IMR-90 (cell line): ENCODE results near the gene EPHA2. TPM values are rescaled to one million over a fixed set of nuclear protein-coding genes. Genes with fewer than 3 reads are reported as not detected.

Experiments
- ATAC-seq: fragments of 200-7000 bp; cut with Tn5 transposase; 2 replicates; pipeline ENCODE4 v1.9.1; 2020; ENCODE audit warnings: low read depth, mild to moderate bottlenecking, moderate library complexity
- BruUV-seq: library from RNA; stranded (reverse); fragments of 400-500 nt; replicated peaks from 2 replicates; lab custom pipeline; 2021; lab: Mats Ljungman, UMichigan
- CTCF ChIA-PET: fragments of 300-600 bp; formaldehyde crosslinking; extraction: SDS; loops from one replicate; lab custom pipeline; 2021; ENCODE audit warnings: antibody characterized with exemption; lab: Yijun Ruan, JAX
- POLR2A ChIA-PET: fragments of 300-600 bp; sonication (Branson Sonifier 250); formaldehyde crosslinking; loops from one replicate; lab custom pipeline; 2022; ENCODE audit warnings: antibody characterized with exemption; ENCODE audit not compliant: unreplicated experiment; lab: Charles Lee
- DNase-seq: peaks from one replicate; pipeline ENCODE4 v3.0.0; 2013
- H2AFZ ChIP-seq: replicated peaks from 2 replicates; pipeline ENCODE3; 2013; ENCODE audit warnings: low read length, mild to moderate bottlenecking; ENCODE audit not compliant: poor library complexity
- H2AK5ac ChIP-seq: 2 replicates; pipeline ENCODE4 v1.6.1; 2013; ENCODE audit warnings: low read depth, low read length, inconsistent platforms
- H2AK9ac ChIP-seq: replicated peaks from 2 replicates; pipeline ENCODE3; 2013; ENCODE audit warnings: mild to moderate bottlenecking, low read depth, low read length, moderate library complexity; ENCODE audit not compliant: poor library complexity
- H2BK120ac ChIP-seq: 2 replicates; pipeline ENCODE4 v1.6.1; 2013; ENCODE audit warnings: low read depth, low read length, inconsistent platforms
- H2BK15ac ChIP-seq: 3 replicates; pipeline ENCODE4 v1.6.1; 2013; ENCODE audit warnings: low read depth, low read length, inconsistent platforms
- H2BK20ac ChIP-seq: 2 replicates; pipeline ENCODE4 v1.6.1; 2013; ENCODE audit warnings: low read depth, mild to moderate bottlenecking, inconsistent platforms, low read length, moderate library complexity
- H2BK5ac ChIP-seq: 2 replicates; pipeline ENCODE4 v1.6.1; 2013; ENCODE audit warnings: mild to moderate bottlenecking, low read depth, low read length, inconsistent platforms; ENCODE audit not compliant: poor library complexity, severe bottlenecking
- H3K14ac ChIP-seq: replicated peaks from 2 replicates; pipeline ENCODE4 v1.6.1; 2013; ENCODE audit warnings: low read depth, low read length, inconsistent platforms
- H3K18ac ChIP-seq: 2 replicates; pipeline ENCODE4 v1.6.1; 2013; ENCODE audit warnings: low read depth, low read length, control low read depth
- H3K23ac ChIP-seq: 2 replicates; pipeline ENCODE4 v1.6.1; 2013; ENCODE audit warnings: low read depth, low read length, inconsistent platforms
- H3K27ac ChIP-seq: 2 replicates; pipeline ENCODE4 v1.5.1; 2013; ENCODE audit warnings: mild to moderate bottlenecking, control low read depth, low read length; ENCODE audit not compliant: insufficient read depth
- H3K27me3 ChIP-seq: 2 replicates; pipeline ENCODE4 v1.6.1; 2013; ENCODE audit warnings: low read length; ENCODE audit not compliant: control insufficient read depth, insufficient read depth
- H3K36me3 ChIP-seq: 2 replicates; pipeline ENCODE4 v1.6.1; 2013; ENCODE audit warnings: low read length, mixed read lengths; ENCODE audit not compliant: control insufficient read depth, insufficient read depth
- H3K4ac ChIP-seq: 2 replicates; pipeline ENCODE4 v1.6.1; 2013; ENCODE audit warnings: low read depth, low read length, inconsistent platforms
- H3K4me1 ChIP-seq: 2 replicates; pipeline ENCODE4 v1.6.1; 2013; ENCODE audit warnings: low read length, mixed read lengths; ENCODE audit not compliant: control insufficient read depth, insufficient read depth
- H3K4me2 ChIP-seq: 2 replicates; pipeline ENCODE4 v1.6.1; 2013; ENCODE audit warnings: low read depth, mild to moderate bottlenecking, control low read depth, low read length, moderate library complexity
- H3K4me3 ChIP-seq: 2 replicates; pipeline ENCODE4 v1.5.1; 2013; ENCODE audit warnings: low read depth, mild to moderate bottlenecking, control low read depth, low read length, moderate library complexity; ENCODE audit not compliant: insufficient read depth
- H3K56ac ChIP-seq: 2 replicates; pipeline ENCODE4 v1.6.1; 2013; ENCODE audit warnings: low read length, inconsistent platforms; ENCODE audit not compliant: insufficient read depth; ENCODE audit errors: extremely low read depth
- H3K79me1 ChIP-seq, 2 experiments: 2 replicates each; pipeline ENCODE4 v1.6.1; 2013; ENCODE audit warnings: low read length in 2 of 2, inconsistent platforms in 1 of 2, low read depth in 1 of 2
- H3K9ac ChIP-seq: 2 replicates; pipeline ENCODE4 v1.6.1; 2013; ENCODE audit warnings: low read depth, low read length, control low read depth
- H3K9me1 ChIP-seq: 2 replicates; pipeline ENCODE4 v1.6.1; 2013; ENCODE audit warnings: low read length, inconsistent platforms; ENCODE audit not compliant: insufficient read depth
- H3K9me3 ChIP-seq: 2 replicates; pipeline ENCODE4 v1.6.1; 2013; ENCODE audit warnings: low read length; ENCODE audit not compliant: control insufficient read depth, insufficient read depth
- H4K20me1 ChIP-seq: 2 replicates; pipeline ENCODE4 v1.6.1; 2013; ENCODE audit warnings: low read length, inconsistent platforms; ENCODE audit not compliant: insufficient read depth
- H4K5ac ChIP-seq: 2 replicates; pipeline ENCODE4 v1.6.1; 2013; ENCODE audit warnings: mild to moderate bottlenecking, low read depth, low read length, control low read depth
- H4K8ac ChIP-seq, 2 experiments: 2 replicates each; pipeline ENCODE4 v1.6.1; 2013; ENCODE audit warnings: low read depth in 2 of 2, low read length in 2 of 2, control low read depth in 1 of 2, inconsistent platforms in 1 of 2
- H4K91ac ChIP-seq: 2 replicates; pipeline ENCODE4 v1.6.1; 2013; ENCODE audit warnings: low read depth, low read length, inconsistent platforms; ENCODE audit not compliant: insufficient read depth
- BHLHE40 ChIP-seq: fragments of 150-350 bp; IDR thresholded peaks from 2 replicates; pipeline ENCODE4 v1.6.1; 2016; ENCODE audit warnings: mild to moderate bottlenecking, low read depth, low read length
- CHD1 ChIP-seq: IDR thresholded peaks from 2 replicates; pipeline ENCODE4 v1.6.1; 2012; ENCODE audit warnings: low read depth, low read length, improper control_type of control experiment
- CTCF ChIP-seq: conservative IDR thresholded peaks from 2 replicates; pipeline ENCODE4 v1.5.1; 2012; ENCODE audit warnings: mild to moderate bottlenecking, low read depth, low read length, improper control_type of control experiment
- ELK1 ChIP-seq: fragments of 150-350 bp; IDR thresholded peaks from 2 replicates; pipeline ENCODE4 v1.6.1; 2016; ENCODE audit warnings: low read depth, mild to moderate bottlenecking, low read length, moderate library complexity, borderline replicate concordance
- FOS ChIP-seq: fragments of 150-350 bp; IDR thresholded peaks from 2 replicates; pipeline ENCODE4 v1.6.1; 2016; ENCODE audit warnings: low read depth, low read length
- MAZ ChIP-seq: IDR thresholded peaks from 2 replicates; pipeline ENCODE4 v1.6.1; 2012; ENCODE audit warnings: low read depth, mild to moderate bottlenecking, low read length, improper control_type of control experiment, moderate library complexity, borderline replicate concordance
- NFE2L2 ChIP-seq: fragments of 150-350 bp; IDR thresholded peaks from 2 replicates; pipeline ENCODE4 v1.6.1; 2016; ENCODE audit warnings: low read depth, mild to moderate bottlenecking, low read length
- POLR2A ChIP-seq: IDR thresholded peaks from 2 replicates; pipeline ENCODE4 v1.6.1; 2012; ENCODE audit warnings: mild to moderate bottlenecking, low read depth, low read length
- RAD21 ChIP-seq: IDR thresholded peaks from 2 replicates; pipeline ENCODE4 v1.6.1; 2012; ENCODE audit warnings: low read length, improper control_type of control experiment
- RCOR1 ChIP-seq: IDR thresholded peaks from 2 replicates; pipeline ENCODE4 v1.6.1; 2012; ENCODE audit warnings: mild to moderate bottlenecking, low read length, improper control_type of control experiment; ENCODE audit not compliant: insufficient replicate concordance
- RFX5 ChIP-seq: IDR thresholded peaks from 2 replicates; pipeline ENCODE4 v1.8.0; 2012; ENCODE audit warnings: low read depth, mild to moderate bottlenecking, low read length, moderate library complexity
- SMC3 ChIP-seq: fragments of 150-350 bp; IDR thresholded peaks from 2 replicates; pipeline ENCODE4 v1.6.1; 2016; ENCODE audit warnings: low read depth, mild to moderate bottlenecking, antibody characterized with exemption, low read length, moderate library complexity
- USF2 ChIP-seq: fragments of 150-350 bp; IDR thresholded peaks from 2 replicates; pipeline ENCODE4 v1.6.1; 2017; ENCODE audit warnings: mild to moderate bottlenecking, antibody characterized with exemption, low read length, low read depth
- WGBS, 2 experiments: methylation state at CpG; one replicate each; pipeline versions ENCODE4 v1.1.5 to v1.1.7; 2013; ENCODE audit warnings: missing lambda C conversion rate in 2 of 2; ENCODE audit not compliant: insufficient read length in 1 of 2; ENCODE audit errors: extremely low coverage in 2 of 2; 5-methylcytosine and 5-hydroxymethylcytosine counted together
- dilution Hi-C: fragments of 300-500 bp; cut with HindIII; formaldehyde crosslinking; loops from one replicate; pipeline ENCODE4 v1.14.3; 2018; ENCODE audit warnings: low sequenced_read_pairs; ENCODE audit not compliant: unreplicated experiment
- in situ Hi-C: fragments of 300-500 bp; cut with MboI; formaldehyde crosslinking; loops from 3 replicates; pipeline ENCODE4 v1.14.3; 2019; ENCODE audit warnings: low sequenced_read_pairs, inconsistent platforms, mixed read lengths
- intact Hi-C: fragments of 100-400 bp; cut with micrococcal nuclease; formaldehyde crosslinking; loops from 2 replicates; pipeline ENCODE4 v1.10.0; 2022
- polyA plus RNA-seq, 3 experiments: library from polyadenylated mRNA; depleted of rRNA; stranded (reverse); fragments of >200 nt; gene quantifications; 2 replicates each; pipeline ENCODE4 v1.2.3, GENCODE V29; 2012; ENCODE audit warnings: low replicate concordance in 1 of 3
- total RNA-seq: library from RNA; depleted of rRNA; stranded (reverse); fragments of >200 nt; gene quantifications from 2 replicates; pipeline ENCODE4 v1.2.3, GENCODE V29; 2012

The EPHA2 gene
- total and polyA plus RNA-seq, 2 of the 4 experiments (the other 2 are of a cell fraction): 24.0 to 72.6 TPM

GRCh38 chr1:16129921-16130543 is 25.8 kb downstream of the EPHA2 start:
- ChIA-PET POLR2A (no interaction called here), CTCF (interaction anchor here (0.6 kb wide), 1 partner anchor 47 kb away, joined by 4 read pairs; no protein-coding TSS in a partner anchor)
- no peak overlapping the region for H3K23ac ChIP-seq
- no peak for TF ChIP-seq MAZ
- TF ChIP-seq CHD1: no peak
- no peak for TF ChIP-seq SMC3
- TF ChIP-seq USF2: no peak
- TF ChIP-seq RAD21: no peak
- TF ChIP-seq ELK1: no peak
- TF ChIP-seq RFX5: no peak
- TF ChIP-seq CTCF: no peak
- TF ChIP-seq RCOR1: no peak
- no peak for TF ChIP-seq FOS
- no peak for TF ChIP-seq POLR2A
- no peak for TF ChIP-seq NFE2L2
- no peak for TF ChIP-seq BHLHE40
- no peak overlapping the region for H3K4me2 ChIP-seq
- H3K9me1 ChIP-seq: 0 out of 2 replicates have a peak, but pooled peaks cover 2% of the 10 kb centered on the region
- no peak overlapping the region for H2BK15ac ChIP-seq
- no peak overlapping the region for H3K18ac ChIP-seq
- H2BK120ac ChIP-seq: no peak overlapping the region
- no peak overlapping the region for H4K5ac ChIP-seq
- no peaks in the 10 kb centered on the region for H3K9me3 ChIP-seq
- no peak for ATAC-seq
- intact Hi-C loops (no loop called here), dilution Hi-C loops (no loop called here), in situ Hi-C loops (no loop called here)
- BruUV-seq: no TSS peak
- no peak for DNase-seq
- H2AFZ ChIP-seq: no peak overlapping the region
- H3K4me3 ChIP-seq: no peak overlapping the region
- H4K91ac ChIP-seq: no peak overlapping the region
- H3K4me1 ChIP-seq: no peaks in the 10 kb centered on the region
- peaks cover 44% of the 10 kb centered on the region for H4K20me1 ChIP-seq
- no peak overlapping the region for H4K8ac ChIP-seq
- 100% methylated on average over 1 of the region's 16 CpGs; no CpG with 5 or more reads in 1 of the 2 experiments for WGBS, 2 experiments
- no peak overlapping the region for H2AK9ac ChIP-seq
- H2AK5ac ChIP-seq: no peak overlapping the region
- H3K14ac ChIP-seq: no peak overlapping the region
- peaks cover 90% of the 10 kb centered on the region for H3K36me3 ChIP-seq
- H3K27me3 ChIP-seq: no peaks in the 10 kb centered on the region
- no peak overlapping the region for H3K4ac ChIP-seq
- no peak overlapping the region for H3K9ac ChIP-seq
- no peak overlapping the region for H2BK5ac ChIP-seq
- H3K27ac ChIP-seq: no peak overlapping the region
- H3K79me1 ChIP-seq: peaks cover 23 to 85% of the 10 kb centered on the region in 2 experiments
- no peak overlapping the region for H2BK20ac ChIP-seq
- no peak overlapping the region for H3K56ac ChIP-seq
